HG03565 (cell line): ENCODE measurements around the gene ARFGEF3.

Experiments
- ATAC-seq: cut with Tn5 transposase; IDR thresholded peaks from one replicate; pipeline ENCODE4 v1.9.1; 2021; ENCODE audit warnings: mild to moderate bottlenecking, moderate library complexity; ENCODE audit not compliant: unreplicated experiment

The ARFGEF3 gene

GRCh38 chr6:138297761-138298298 is 136.1 kb downstream of the ARFGEF3 start:
- ATAC-seq: no peak

GRCh38 chr6:138300469-138300868 is 138.7 kb downstream of the ARFGEF3 start:
- no peak for ATAC-seq

- no peak for ATAC-seq
Measured at GRCh38 chr6:138302554-138302953, 140.8 kb downstream of the ARFGEF3 start.

- ATAC-seq: no peak
Measured at GRCh38 chr6:138307352-138307751, 145.6 kb downstream of the ARFGEF3 start.

- no peak for ATAC-seq
Measured at GRCh38 chr6:138307816-138308730, 146.3 kb downstream of the ARFGEF3 start.

- no peak for ATAC-seq
Measured at GRCh38 chr6:138308731-138309110, 147.0 kb downstream of the ARFGEF3 start.

- ATAC-seq: no peak
Measured at GRCh38 chr6:138309695-138310094, 148.0 kb downstream of the ARFGEF3 start.

- no peak for ATAC-seq
Measured at GRCh38 chr6:138310294-138310693, 148.6 kb downstream of the ARFGEF3 start.

- ATAC-seq: no peak
Measured at GRCh38 chr6:138310821-138311220, 149.1 kb downstream of the ARFGEF3 start.

GRCh38 chr6:138311268-138311667 is 149.5 kb downstream of the ARFGEF3 start:
- no peak for ATAC-seq

GRCh38 chr6:138318741-138319375 is 157.1 kb downstream of the ARFGEF3 start:
- no peak for ATAC-seq

GRCh38 chr6:138321934-138322333 is 160.2 kb downstream of the ARFGEF3 start:
- no peak for ATAC-seq

GRCh38 chr6:138323821-138324220 is 162.1 kb downstream of the ARFGEF3 start:
- no peak for ATAC-seq

- no peak for ATAC-seq
Measured at GRCh38 chr6:138328210-138328609, 166.5 kb downstream of the ARFGEF3 start.

- ATAC-seq: no peak
Measured at GRCh38 chr6:138330763-138331162, 169.0 kb downstream of the ARFGEF3 start.

- ATAC-seq: no peak
Measured at GRCh38 chr6:138331444-138331843, 169.7 kb downstream of the ARFGEF3 start.

- no peak for ATAC-seq
Measured at GRCh38 chr6:138331984-138332383, 170.2 kb downstream of the ARFGEF3 start.

- no peak for ATAC-seq
Measured at GRCh38 chr6:138334000-138334399, 172.3 kb downstream of the ARFGEF3 start.

GRCh38 chr6:138334963-138335362 is 173.2 kb downstream of the ARFGEF3 start:
- ATAC-seq: no peak

- ATAC-seq: no peak
Measured at GRCh38 chr6:138336221-138336620, 174.5 kb downstream of the ARFGEF3 start.

GRCh38 chr6:138337076-138337475 is 175.3 kb downstream of the ARFGEF3 start:
- ATAC-seq: no peak

GRCh38 chr6:138339024-138339423 is 177.3 kb downstream of the ARFGEF3 start:
- no peak for ATAC-seq
